WTC11 (cell line): ENCODE data around the gene GAREM2.

Experiments used
- NR1H2 ChIP-seq: sonication (generic); formaldehyde crosslinking; IDR thresholded peaks from 2 replicates; pipeline ENCODE4 v1.9.0; 2021; ENCODE audit warnings: mild to moderate bottlenecking, moderate library complexity, missing genetic modification reagents
- TEAD4 ChIP-seq: sonication (generic); formaldehyde crosslinking; IDR thresholded peaks from 2 replicates; pipeline ENCODE4 v1.8.0; 2022; ENCODE audit warnings: mild to moderate bottlenecking, missing genetic modification reagents
- ZNF396 ChIP-seq: fragments of 250-450 bp; sonication (Bioruptor Pico); IDR thresholded peaks from 2 replicates; pipeline ENCODE4 v1.8.0; 2021; ENCODE audit warnings: mild to moderate bottlenecking, moderate library complexity, borderline replicate concordance
- TF ChIP-seq, protein P1 (sequence below): fragments of 200-600 bp; IDR thresholded peaks from 2 replicates; pipeline ENCODE4 v1.8.0; 2022; ENCODE audit warnings: antibody characterized with exemption

DNA sequence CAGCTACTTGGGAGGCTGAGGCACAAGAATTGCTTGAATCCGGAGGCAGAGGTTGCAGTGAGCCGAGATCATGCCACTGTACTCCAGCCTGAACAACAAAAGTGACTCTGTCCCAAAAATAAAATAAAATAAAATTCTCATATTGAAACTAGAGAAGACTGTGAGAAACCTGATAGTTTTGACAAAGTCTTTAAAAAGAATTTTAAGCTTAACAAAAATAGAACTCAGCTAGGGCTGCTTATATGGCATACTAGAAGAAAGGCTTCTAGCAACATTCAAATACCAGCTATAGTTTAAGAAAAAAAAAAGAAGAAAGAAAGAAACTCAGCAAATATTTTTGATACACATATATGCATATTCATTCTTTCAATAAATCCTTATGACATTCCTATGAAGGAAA, 57.9 kb downstream of the GAREM2 start:
- TF ChIP-seq ZNF396 (CRISPR knock-in tag) = no peak
- TF ChIP-seq, protein P1, sequence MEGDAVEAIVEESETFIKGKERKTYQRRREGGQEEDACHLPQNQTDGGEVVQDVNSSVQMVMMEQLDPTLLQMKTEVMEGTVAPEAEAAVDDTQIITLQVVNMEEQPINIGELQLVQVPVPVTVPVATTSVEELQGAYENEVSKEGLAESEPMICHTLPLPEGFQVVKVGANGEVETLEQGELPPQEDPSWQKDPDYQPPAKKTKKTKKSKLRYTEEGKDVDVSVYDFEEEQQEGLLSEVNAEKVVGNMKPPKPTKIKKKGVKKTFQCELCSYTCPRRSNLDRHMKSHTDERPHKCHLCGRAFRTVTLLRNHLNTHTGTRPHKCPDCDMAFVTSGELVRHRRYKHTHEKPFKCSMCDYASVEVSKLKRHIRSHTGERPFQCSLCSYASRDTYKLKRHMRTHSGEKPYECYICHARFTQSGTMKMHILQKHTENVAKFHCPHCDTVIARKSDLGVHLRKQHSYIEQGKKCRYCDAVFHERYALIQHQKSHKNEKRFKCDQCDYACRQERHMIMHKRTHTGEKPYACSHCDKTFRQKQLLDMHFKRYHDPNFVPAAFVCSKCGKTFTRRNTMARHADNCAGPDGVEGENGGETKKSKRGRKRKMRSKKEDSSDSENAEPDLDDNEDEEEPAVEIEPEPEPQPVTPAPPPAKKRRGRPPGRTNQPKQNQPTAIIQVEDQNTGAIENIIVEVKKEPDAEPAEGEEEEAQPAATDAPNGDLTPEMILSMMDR = no peak
- no peak for TF ChIP-seq TEAD4 (CRISPR knock-in tag)
- no peak for TF ChIP-seq NR1H2
